DND-41 (cell line): ENCODE results near the gene TWIST2.

Source experiments
- ATAC-seq: fragments of 200-7000 bp; cut with Tn5 transposase; 3 replicates; pipeline ENCODE4 v1.9.1; 2021; ENCODE audit warnings: low read depth; ENCODE audit not compliant: insufficient read depth
- DNase-seq: peaks from one replicate; pipeline ENCODE4 v3.0.0-alpha.2; 2020
- H2AFZ ChIP-seq: 2 replicates; pipeline ENCODE4 v1.6.0; 2012; ENCODE audit warnings: low read depth, low read length
- H3K27ac ChIP-seq: 2 replicates; pipeline ENCODE4 v1.5.1; 2012; ENCODE audit warnings: low read length, inconsistent platforms
- H3K27me3 ChIP-seq: fragments of 200-600 bp; sonication (generic); 2 replicates; pipeline ENCODE4 v1.6.0; 2012; ENCODE audit warnings: low read length, mild to moderate bottlenecking, inconsistent platforms; ENCODE audit not compliant: insufficient read depth, poor library complexity
- H3K36me3 ChIP-seq: 2 replicates; pipeline ENCODE4 v1.5.1; 2012; ENCODE audit warnings: low read length, inconsistent platforms; ENCODE audit not compliant: insufficient read depth
- H3K4me1 ChIP-seq: 2 replicates; pipeline ENCODE4 v1.5.1; 2012; ENCODE audit warnings: mild to moderate bottlenecking, low read length; ENCODE audit not compliant: insufficient read depth
- H3K4me2 ChIP-seq: 2 replicates; pipeline ENCODE4 v1.6.0; 2012; ENCODE audit warnings: mild to moderate bottlenecking, moderate library complexity, low read length, inconsistent platforms; ENCODE audit not compliant: insufficient read depth
- H3K4me3 ChIP-seq, 2 experiments: fragments of 200-600 bp in 1 of 2; shearing (Covaris generic) in 1 of 2; 2 replicates each; pipeline ENCODE4 v1.5.1; 2012 to 2016; ENCODE audit warnings: inconsistent platforms in 2 of 2, low read length in 2 of 2, mild to moderate bottlenecking in 2 of 2, low read depth in 1 of 2, moderate library complexity in 1 of 2
- H3K79me2 ChIP-seq: 2 replicates; pipeline ENCODE4 v1.6.0; 2012; ENCODE audit warnings: low read length, inconsistent platforms; ENCODE audit not compliant: insufficient read depth
- H3K9ac ChIP-seq: 2 replicates; pipeline ENCODE4 v1.6.0; 2012; ENCODE audit warnings: low read depth, mild to moderate bottlenecking, inconsistent platforms, low read length, moderate library complexity
- H3K9me3 ChIP-seq: 2 replicates; pipeline ENCODE4 v1.5.1; 2012; ENCODE audit warnings: low read length, moderate library complexity, mild to moderate bottlenecking, inconsistent platforms; ENCODE audit not compliant: insufficient read depth, severe bottlenecking
- H4K20me1 ChIP-seq: 2 replicates; pipeline ENCODE4 v1.6.0; 2012; ENCODE audit warnings: low read length; ENCODE audit not compliant: insufficient read depth
- CTCF ChIP-seq: IDR thresholded peaks from 2 replicates; pipeline ENCODE4 v1.5.1; 2012; ENCODE audit warnings: borderline replicate concordance, low read length, moderate library complexity, mild to moderate bottlenecking; ENCODE audit not compliant: poor library complexity, severe bottlenecking; ENCODE audit errors: extremely low read depth
- EZH2 ChIP-seq: IDR thresholded peaks from 3 replicates; pipeline ENCODE4 v1.6.1; 2012; ENCODE audit warnings: borderline replicate concordance, low read depth, mild to moderate bottlenecking, moderate library complexity, low read length, inconsistent platforms; ENCODE audit not compliant: severe bottlenecking

TWIST2 gene

GRCh38 chr2:238916875-238917590 lies 69.1 kb downstream of the TWIST2 start:
- Histone ChIP-seq H3K27ac (no peak overlapping the region), H3K27me3 (peaks cover 11% of the 10 kb centered on the region), H3K4me2 (no peak overlapping the region), H3K79me2 (no peaks in the 10 kb centered on the region), H3K36me3 (no peaks in the 10 kb centered on the region), H3K9ac (no peak overlapping the region), H2AFZ (no peak overlapping the region), H4K20me1 (peaks cover 3% of the 10 kb centered on the region; the same call in 1 of the 2 replicates), H3K9me3 (no peaks in the 10 kb centered on the region), H3K4me1 (no peaks in the 10 kb centered on the region), H3K4me3 (no peak overlapping the region)
- ATAC-seq (no peak), DNase-seq (no peak)
- no peak for TF ChIP-seq EZH2
- no peak for TF ChIP-seq CTCF

GRCh38 chr2:238919307-238919706 lies 71.4 kb downstream of the TWIST2 start:
- H3K4me2 ChIP-seq: no peak overlapping the region
- peaks cover 21% of the 10 kb centered on the region for H3K27me3 ChIP-seq
- no peaks in the 10 kb centered on the region for H3K4me1 ChIP-seq
- no peak overlapping the region for H3K27ac ChIP-seq
- no peak for DNase-seq
- no peaks in the 10 kb centered on the region for H3K9me3 ChIP-seq
- no peak for ATAC-seq
- H3K9ac ChIP-seq: no peak overlapping the region
- no peak for TF ChIP-seq CTCF
- no peak for TF ChIP-seq EZH2
- no peaks in the 10 kb centered on the region for H3K79me2 ChIP-seq
- H3K36me3 ChIP-seq: no peaks in the 10 kb centered on the region
- H2AFZ ChIP-seq: no peak overlapping the region
- H3K4me3 ChIP-seq: no peak overlapping the region
- H4K20me1 ChIP-seq: peaks cover 2% of the 10 kb centered on the region; the same call in 1 of the 2 replicates

- H3K4me3 ChIP-seq: no peak overlapping the region
- no peak overlapping the region for H2AFZ ChIP-seq
- H3K4me1 ChIP-seq: no peaks in the 10 kb centered on the region
- peaks cover 2% of the 10 kb centered on the region; the same call in 1 of the 2 replicates for H4K20me1 ChIP-seq
- peaks cover 21% of the 10 kb centered on the region for H3K27me3 ChIP-seq
- TF ChIP-seq EZH2 (no peak), CTCF (no peak)
- ATAC-seq (no peak), DNase-seq (no peak)
- H3K27ac ChIP-seq: no peak overlapping the region
- no peaks in the 10 kb centered on the region for H3K36me3 ChIP-seq
- no peaks in the 10 kb centered on the region for H3K79me2 ChIP-seq
- H3K4me2 ChIP-seq: no peak overlapping the region
- H3K9ac ChIP-seq: no peak overlapping the region
- H3K9me3 ChIP-seq: no peaks in the 10 kb centered on the region
Observed at GRCh38 chr2:238920053-238920452, 72.2 kb downstream of the TWIST2 start.

- Histone ChIP-seq H3K9ac (no peak overlapping the region), H3K4me1 (no peaks in the 10 kb centered on the region), H3K36me3 (no peaks in the 10 kb centered on the region), H2AFZ (no peak overlapping the region), H4K20me1 (peaks cover 2% of the 10 kb centered on the region; the same call in 1 of the 2 replicates), H3K27me3 (peaks cover 22% of the 10 kb centered on the region), H3K79me2 (no peaks in the 10 kb centered on the region), H3K4me3 (no peak overlapping the region), H3K9me3 (no peaks in the 10 kb centered on the region), H3K27ac (no peak overlapping the region), H3K4me2 (no peak overlapping the region)
- DNase-seq (no peak), ATAC-seq (no peak)
- no peak for TF ChIP-seq EZH2
- TF ChIP-seq CTCF: no peak
Observed at GRCh38 chr2:238920601-238921001, 72.7 kb downstream of the TWIST2 start.
